Measurements from ENCODE around the gene GOLGA6L22. TPM values are rescaled to one million over a fixed set of nuclear protein-coding genes. Genes with fewer than 3 reads are reported as not detected.
"Not testable (repeated sequence)": the region's sequence is repeated elsewhere in the genome, so short reads cannot be mapped to it uniquely, and the experiment has no call there.

The GOLGA6L22 gene, protein sequence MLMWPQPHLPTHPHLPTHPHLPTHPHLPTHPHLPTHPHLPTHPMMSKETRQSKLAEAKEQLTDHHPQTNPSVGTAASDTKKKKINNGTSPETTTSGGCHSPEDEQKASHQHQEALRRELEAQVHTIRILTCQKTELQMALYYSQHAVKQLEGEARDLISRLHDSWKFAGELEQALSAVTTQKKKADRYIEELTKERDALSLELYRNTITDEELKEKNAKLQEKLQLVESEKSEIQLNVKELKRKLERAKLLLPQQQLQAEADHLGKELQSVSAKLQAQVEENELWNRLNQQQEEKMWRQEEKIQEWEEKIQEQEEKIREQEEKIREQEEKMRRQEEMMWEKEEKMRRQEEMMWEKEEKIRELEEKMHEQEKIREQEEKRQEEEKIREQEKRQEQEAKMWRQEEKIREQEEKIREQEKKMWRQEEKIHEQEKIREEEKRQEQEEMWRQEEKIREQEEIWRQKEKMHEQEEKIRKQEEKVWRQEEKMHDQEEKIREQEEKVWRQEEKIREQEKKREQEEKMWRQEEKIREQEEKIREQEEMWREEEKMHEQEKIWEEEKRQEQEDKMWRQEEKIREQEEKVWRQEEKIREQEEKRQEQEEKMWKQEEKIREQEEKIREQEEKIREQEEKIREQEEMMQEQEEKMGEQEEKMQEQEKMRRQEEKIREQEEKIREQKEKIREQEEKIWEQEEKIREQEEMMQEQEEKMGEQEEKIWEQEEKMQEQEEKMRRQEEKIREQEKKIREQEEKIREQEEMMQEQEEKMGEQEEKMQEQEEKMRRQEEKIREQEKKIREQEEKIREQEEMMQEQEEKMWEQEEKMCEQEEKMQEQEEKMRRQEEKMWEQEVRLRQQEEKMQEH
- total RNA-seq: not detected in 2 replicates

DNA sequence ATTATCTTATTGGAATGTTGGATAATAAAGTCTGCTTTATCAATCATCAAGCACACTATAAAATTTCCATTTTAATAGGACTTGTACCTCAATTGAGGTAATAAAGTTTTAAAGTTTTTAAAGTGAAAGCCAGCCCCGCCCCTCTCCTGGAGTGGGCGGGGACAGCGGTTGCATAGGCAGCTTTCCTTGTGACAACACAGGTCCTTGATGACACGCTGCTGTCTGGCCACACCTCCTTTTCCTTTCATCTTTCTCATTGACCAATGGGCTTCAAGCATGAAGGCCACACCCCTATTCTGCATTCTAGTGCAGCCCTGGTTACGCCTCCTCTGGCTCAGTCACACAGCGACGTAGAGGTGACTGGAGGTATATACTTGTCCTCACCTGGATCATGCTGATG lies at the start of gene GOLGA6L22:
Gene GOLGA6L22, plus strand, starts transcription at position 301 of the 400 bp plus-strand sequence. Its CDS starts 91 bp downstream, at position 392.
- not testable (repeated sequence) for DNase-seq (ENCODE audit: low read depth in 2 of 2)

DNA sequence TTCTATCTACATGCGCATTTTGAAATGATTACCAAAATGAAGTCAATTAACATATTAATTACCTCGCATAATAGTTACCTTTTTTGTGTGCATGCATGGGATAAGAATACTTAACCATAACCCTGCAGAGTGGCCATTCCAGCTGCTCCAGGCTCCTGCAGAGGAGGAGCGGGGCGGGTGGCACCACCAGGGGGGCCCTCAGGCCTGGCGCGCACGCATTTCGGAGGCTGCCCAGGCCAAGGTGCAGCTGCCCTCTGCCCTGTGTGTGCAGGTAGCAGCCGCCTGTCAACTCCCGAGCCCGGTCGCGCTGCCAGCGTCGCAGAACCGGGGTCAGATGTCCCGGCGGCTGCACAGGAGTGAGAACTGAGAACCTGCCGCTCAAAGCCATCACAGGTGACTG lies 41.4 kb upstream of the GOLGA6L22 start:
- DNase-seq (ENCODE audit: low read depth in 2 of 2): not testable (repeated sequence)

DNA sequence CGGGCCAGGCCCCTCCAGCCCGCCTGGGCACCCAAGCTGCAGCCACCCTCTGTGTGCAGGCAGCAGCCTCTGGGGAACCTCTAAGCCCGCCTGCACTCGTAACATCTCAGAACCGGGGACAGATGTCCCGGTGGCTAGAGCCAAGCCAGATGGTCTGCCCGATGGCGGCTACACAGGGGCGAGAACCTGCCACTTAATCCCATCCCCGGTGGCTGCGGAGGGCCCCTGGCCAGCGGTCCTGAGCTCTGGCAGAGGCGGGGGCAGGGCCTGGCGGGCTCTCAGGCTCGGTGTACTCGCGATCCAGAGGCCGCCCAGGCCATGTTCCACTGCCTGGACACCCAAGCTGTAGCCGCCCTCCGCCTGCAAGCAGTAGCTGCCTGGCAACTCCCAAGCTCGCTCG lies 40.9 kb upstream of the GOLGA6L22 start:
- DNase-seq (ENCODE audit: low read depth in 2 of 2): not testable (repeated sequence)

DNA sequence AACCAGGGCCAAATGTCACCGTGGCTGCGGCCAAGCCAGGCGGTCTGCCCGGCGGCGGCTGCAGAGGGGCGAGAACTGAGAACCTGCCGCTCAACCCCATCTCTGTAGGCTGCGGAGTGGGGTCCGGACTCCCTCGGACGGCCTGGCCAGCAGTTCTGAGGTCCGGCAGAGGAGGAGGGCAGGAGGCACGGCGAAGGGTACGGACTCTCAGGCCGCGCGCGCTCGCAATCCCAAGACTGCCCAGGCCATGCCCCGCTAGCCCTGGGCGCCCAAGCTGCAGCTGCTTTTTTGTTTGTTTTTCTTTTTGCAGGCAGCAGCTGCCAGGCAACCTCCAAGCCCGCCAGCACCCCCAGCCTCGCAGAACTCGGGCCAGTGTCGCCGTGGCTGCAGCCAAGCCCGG lies 40.5 kb upstream of the GOLGA6L22 start:
- not testable (repeated sequence) for DNase-seq (ENCODE audit: low read depth in 2 of 2)

DNA sequence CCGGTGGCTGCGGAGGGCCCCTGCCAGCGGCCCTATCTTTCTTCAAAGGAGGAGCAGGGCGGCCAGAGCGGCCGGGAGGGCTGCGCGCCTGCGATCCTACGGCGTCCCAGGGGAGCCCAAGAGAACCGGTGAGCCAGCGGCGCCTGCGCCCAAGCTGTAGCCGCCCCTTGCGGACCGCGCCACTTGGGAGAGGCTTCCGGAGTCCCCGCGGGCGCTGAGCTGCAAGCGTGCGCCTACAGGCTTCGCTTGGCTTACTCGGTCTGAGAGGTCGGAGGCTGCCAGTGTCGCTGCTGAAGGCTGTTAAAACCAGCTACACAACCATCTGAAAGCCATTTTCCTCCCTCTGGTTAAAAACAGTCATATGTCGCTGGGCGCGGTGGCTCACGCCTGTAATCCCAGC lies 40.0 kb upstream of the GOLGA6L22 start:
- DNase-seq (ENCODE audit: low read depth in 2 of 2): peak in 1 of 2 donors; percentile 0

DNA sequence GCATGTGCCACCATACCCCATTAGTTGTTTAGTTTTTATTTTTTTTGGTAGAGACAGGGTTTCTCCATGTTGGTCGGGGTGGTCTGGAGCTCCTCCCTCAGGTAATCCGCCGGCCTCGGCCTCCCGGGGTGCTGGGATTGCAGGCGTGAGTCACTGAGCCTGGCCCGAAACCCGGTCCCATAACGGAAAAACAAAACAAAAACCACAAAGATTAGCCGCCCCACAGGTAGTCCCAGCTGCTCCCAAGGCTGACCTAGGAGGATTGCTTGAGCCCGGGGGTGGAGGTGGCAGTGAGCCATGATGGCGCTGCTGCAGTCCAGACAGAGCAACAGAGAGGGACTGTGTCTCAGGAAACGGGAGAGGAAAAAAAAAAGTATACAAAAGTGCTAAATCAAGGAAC lies 38.4 kb upstream of the GOLGA6L22 start:
- DNase-seq (ENCODE audit: low read depth in 2 of 2): not testable (repeated sequence)

DNA sequence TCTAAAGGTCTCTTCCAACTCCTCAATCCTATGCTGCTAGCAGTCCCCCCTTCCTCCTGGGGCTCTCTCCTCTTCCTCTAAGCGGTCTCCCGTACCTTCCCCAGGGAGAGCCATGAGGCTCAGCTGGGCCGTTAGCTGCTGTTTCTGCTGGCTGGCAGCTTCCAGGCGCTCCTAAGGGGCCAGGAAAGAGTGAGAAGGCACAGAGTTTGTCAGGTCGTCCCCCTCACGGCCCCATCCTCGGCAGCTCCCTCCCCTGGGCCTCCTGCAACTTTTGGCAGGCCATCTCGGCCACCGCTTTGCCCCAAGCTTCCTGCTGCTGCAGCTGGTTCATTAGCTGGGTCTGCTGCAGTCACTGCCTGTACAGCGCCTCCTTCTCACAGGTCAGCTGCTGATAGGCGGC lies 29.3 kb upstream of the GOLGA6L22 start:
- DNase-seq (ENCODE audit: low read depth in 2 of 2): not testable (repeated sequence)

DNA sequence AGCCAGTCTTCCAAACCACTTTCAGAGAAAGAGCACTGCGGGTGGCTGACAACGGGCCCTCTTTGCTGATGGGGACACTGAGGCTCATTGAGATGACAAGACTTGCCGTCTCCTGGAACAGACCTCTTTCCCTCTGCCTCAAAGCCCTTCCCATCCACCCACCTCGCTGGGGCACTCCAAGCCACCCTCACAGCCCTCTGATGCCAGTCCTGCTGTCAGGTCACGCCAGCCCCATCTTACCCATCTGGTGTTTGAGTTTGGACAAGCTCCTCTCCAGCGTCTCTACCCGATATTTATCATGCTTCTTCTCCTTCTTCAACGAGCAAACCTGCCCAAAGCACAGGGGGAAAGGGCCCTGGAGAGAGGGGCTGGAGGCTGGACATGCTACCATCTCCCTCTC lies 27.0 kb upstream of the GOLGA6L22 start:
- DNase-seq (ENCODE audit: low read depth in 2 of 2): not testable (repeated sequence)

DNA sequence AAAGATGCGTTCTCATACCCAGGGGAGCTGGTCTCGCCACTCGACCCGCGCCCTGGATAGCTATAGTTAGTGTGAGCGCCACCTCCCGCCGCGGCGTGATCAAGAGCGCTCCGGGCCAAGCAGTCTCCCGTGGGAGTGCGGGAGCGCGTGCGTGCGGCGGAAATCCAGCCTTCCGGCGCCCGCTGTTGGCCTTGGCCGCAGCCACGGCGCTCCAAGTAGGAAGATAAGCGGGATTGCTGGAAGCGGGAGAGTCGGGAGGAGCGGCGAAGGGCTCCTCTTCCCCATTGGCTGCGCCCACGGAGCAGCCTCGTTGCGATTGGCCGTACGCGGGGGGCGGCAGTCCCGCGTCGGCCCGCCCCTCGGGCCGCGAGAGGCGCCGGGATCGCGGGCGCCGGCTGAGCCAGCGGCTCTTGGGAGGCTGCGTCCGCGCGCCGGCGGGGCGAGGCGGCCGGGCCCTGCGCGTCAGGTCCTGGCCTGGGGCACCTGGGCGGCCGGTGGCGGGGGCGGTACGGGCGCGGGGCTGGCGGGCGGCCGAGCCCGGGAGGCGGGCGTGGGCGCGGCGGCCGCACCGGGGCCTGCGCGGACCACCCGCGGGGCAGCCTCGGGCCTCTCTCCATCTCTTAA lies 35.9 kb downstream of the GOLGA6L22 start:
- peak in 1 of 2 donors; percentile 77 for DNase-seq (ENCODE audit: low read depth in 2 of 2)

DNA sequence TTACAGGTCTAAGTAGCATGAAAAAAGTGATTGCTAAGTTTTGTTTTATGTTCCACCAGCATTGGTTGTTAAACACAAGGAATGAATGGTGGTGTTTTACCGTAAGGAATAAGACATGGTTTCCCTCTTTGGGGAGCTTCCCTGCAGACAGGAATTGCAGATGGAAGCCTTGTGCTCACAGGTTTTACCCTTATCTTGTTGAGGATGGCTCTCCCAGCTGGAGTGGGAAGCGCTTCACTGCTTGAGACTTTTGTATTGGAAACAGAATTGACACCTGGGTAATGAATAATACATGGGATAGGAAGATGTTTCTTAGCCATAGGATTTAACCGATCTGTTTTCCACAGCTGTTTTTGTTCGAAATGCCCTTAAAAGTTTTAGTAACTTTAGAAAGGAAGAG lies 38.5 kb downstream of the GOLGA6L22 start:
- not testable (repeated sequence) for DNase-seq (ENCODE audit: low read depth in 2 of 2)

DNA sequence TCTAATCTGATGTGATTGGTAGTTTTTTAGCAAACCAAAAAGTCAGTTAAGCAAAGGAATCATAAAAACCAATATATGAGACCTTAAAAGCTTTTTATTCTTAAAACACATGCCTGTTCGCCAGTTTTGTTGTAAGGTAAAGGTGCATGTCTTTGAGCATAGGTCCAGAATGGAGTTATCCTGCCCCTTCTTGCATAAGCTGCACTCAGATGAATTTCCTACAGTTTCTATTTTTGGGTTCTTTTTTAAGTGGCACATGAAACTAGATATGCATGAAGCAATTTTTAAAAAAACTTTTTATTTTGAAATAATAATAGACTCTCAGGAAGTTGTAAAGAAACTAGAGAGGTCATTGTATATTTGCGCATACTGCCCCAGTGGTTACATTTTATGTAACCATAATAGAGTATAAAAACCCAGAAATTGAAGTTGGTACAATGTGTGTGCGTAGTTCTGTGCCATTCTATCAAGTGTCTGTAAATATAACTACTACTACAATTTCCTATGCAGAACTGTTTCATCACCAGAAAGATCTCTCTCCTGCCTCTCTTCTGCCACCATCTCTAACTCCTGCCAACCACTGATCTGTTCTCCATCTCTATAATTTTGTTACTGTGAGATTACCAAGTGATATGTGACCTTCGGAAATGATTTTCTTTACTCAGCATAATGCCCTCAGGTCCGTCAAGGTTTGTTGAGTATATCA lies 39.7 kb downstream of the GOLGA6L22 start:
- DNase-seq (ENCODE audit: low read depth in 2 of 2): not testable (repeated sequence)

DNA sequence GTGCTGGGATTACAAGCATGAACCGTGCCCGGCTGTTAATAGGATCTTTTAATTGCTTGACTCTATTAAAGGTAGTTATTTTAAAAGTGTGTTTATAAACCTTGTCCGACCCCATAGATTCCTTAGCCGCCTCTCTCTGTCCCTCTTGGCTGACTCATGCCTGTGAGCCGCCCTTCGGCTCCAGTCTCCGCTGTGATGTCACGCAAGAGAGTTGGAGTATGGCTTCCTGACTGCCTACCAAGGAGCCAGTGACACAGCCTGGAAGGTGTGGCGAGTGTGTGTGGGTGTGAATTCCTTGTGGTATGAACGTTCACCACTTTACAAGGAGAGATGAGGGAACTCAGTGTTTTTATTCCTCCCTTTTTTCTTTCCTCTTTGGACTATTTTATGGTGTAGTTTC lies 43.6 kb downstream of the GOLGA6L22 start:
- DNase-seq (ENCODE audit: low read depth in 2 of 2): not testable (repeated sequence)

DNA sequence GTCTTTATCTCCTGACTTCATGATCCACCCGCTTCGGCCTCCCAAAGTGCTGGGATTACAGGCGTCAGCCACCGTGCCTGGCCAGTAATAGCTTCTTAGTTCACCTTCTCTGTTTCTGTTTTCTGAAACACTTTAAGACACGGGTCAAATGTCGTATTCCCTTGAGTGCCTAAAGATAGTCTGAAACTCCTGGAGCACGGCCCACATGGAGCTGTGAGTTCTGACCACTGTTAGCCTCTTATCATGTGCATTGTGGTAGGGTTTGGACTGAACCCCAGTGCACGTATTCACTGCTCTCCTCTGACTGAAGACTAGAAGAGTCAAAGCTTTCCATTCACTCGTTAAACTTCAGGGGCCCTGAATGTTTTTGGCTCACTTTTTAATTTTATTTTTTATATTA lies 48.3 kb downstream of the GOLGA6L22 start:
- not testable (repeated sequence) for DNase-seq (ENCODE audit: low read depth in 2 of 2)

DNA sequence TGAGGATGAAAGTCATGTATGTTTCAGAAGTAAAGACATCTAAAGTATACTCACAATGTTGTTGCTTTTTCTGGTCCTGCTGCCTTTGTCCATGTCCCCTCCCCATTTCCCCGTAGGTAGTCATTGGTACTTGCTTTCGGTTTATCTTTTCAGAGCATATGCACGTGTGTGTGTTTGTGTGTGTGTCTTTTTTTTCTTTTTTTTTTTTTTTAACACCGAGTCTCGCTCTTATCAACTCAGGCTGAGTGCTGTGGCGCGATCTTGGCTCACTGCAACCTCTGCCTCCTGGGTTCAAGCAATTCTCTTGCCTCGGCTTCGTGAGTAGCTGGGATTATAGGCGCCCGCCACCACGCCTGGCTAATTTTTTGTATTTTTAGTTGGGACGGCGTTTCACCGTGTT lies 57.4 kb downstream of the GOLGA6L22 start:
- not testable (repeated sequence) for DNase-seq (ENCODE audit: low read depth in 2 of 2)

All from lung microvascular endothelial cell (primary cell).